RCC 7860 (cell line): ENCODE results near the gene DGKB.

Experiments used
- DNase-seq: peaks from one replicate; pipeline ENCODE4 v3.0.0-alpha.2; 2015; ENCODE audit warnings: low spot score
- FAIRE-seq: peaks from 2 replicates; lab custom pipeline; 2012; peaks lifted over from hg19 to GRCh38; lab: Jason Lieb, UNC

The DGKB gene

GRCh38 chr7:14179781-14180180 lies 722.8 kb downstream of the DGKB start:
- FAIRE-seq: no peak
- no peak for DNase-seq

GRCh38 chr7:14177876-14178275 lies 724.7 kb downstream of the DGKB start:
- FAIRE-seq (no peak), DNase-seq (no peak)

GRCh38 chr7:14170872-14171271 lies 731.7 kb downstream of the DGKB start:
- DNase-seq (no peak), FAIRE-seq (no peak)

GRCh38 chr7:14158111-14158510 lies 744.4 kb downstream of the DGKB start:
- DNase-seq (no peak), FAIRE-seq (no peak)

GRCh38 chr7:14156436-14156835 lies 746.1 kb downstream of the DGKB start:
- no peak for FAIRE-seq

GRCh38 chr7:14148974-14149373 lies 753.6 kb downstream of the DGKB start:
- FAIRE-seq: no peak
- DNase-seq: no peak

More at GRCh38 chr7:14156436-14156835, 746.1 kb downstream of the DGKB start:
- no peak for DNase-seq

- FAIRE-seq (no peak), DNase-seq (no peak)
These were observed 755.0 kb downstream of the DGKB start for GRCh38 chr7:14147532-14147931.

GRCh38 chr7:14144538-14144937 lies 758.0 kb downstream of the DGKB start:
- no peak for DNase-seq
- no peak for FAIRE-seq

GRCh38 chr7:14144109-14144508 lies 758.4 kb downstream of the DGKB start:
- no peak for FAIRE-seq
- no peak for DNase-seq

GRCh38 chr7:14137676-14138075 lies 764.9 kb downstream of the DGKB start:
- FAIRE-seq (no peak), DNase-seq (no peak)

- FAIRE-seq (no peak), DNase-seq (no peak)
These were observed 768.8 kb downstream of the DGKB start for GRCh38 chr7:14133752-14134151.

GRCh38 chr7:14125998-14126397 lies 776.6 kb downstream of the DGKB start:
- DNase-seq: no peak
- no peak for FAIRE-seq

GRCh38 chr7:14124716-14125115 lies 777.8 kb downstream of the DGKB start:
- DNase-seq (no peak), FAIRE-seq (no peak)

- no peak for FAIRE-seq
- DNase-seq: no peak
These were observed 778.6 kb downstream of the DGKB start for GRCh38 chr7:14123923-14124322.

- no peak for DNase-seq
- FAIRE-seq: no peak
These were observed 786.9 kb downstream of the DGKB start for GRCh38 chr7:14115701-14116100.

- DNase-seq: no peak
- no peak for FAIRE-seq
These were observed 797.7 kb downstream of the DGKB start for GRCh38 chr7:14104861-14105260.

- no peak for FAIRE-seq
These were observed 806.4 kb downstream of the DGKB start for GRCh38 chr7:14096159-14096558.

GRCh38 chr7:14095233-14095950 lies 807.2 kb downstream of the DGKB start:
- FAIRE-seq (no peak), DNase-seq (no peak)

More at GRCh38 chr7:14096159-14096558, 806.4 kb downstream of the DGKB start:
- no peak for DNase-seq
